HG03457 (cell line): ENCODE data around the gene PLCB4.

Source experiments
- ATAC-seq: cut with Tn5 transposase; IDR thresholded peaks from one replicate; pipeline ENCODE4 v1.9.1; 2021; ENCODE audit warnings: moderate number of reproducible peaks; ENCODE audit not compliant: unreplicated experiment

The PLCB4 gene

DNA sequence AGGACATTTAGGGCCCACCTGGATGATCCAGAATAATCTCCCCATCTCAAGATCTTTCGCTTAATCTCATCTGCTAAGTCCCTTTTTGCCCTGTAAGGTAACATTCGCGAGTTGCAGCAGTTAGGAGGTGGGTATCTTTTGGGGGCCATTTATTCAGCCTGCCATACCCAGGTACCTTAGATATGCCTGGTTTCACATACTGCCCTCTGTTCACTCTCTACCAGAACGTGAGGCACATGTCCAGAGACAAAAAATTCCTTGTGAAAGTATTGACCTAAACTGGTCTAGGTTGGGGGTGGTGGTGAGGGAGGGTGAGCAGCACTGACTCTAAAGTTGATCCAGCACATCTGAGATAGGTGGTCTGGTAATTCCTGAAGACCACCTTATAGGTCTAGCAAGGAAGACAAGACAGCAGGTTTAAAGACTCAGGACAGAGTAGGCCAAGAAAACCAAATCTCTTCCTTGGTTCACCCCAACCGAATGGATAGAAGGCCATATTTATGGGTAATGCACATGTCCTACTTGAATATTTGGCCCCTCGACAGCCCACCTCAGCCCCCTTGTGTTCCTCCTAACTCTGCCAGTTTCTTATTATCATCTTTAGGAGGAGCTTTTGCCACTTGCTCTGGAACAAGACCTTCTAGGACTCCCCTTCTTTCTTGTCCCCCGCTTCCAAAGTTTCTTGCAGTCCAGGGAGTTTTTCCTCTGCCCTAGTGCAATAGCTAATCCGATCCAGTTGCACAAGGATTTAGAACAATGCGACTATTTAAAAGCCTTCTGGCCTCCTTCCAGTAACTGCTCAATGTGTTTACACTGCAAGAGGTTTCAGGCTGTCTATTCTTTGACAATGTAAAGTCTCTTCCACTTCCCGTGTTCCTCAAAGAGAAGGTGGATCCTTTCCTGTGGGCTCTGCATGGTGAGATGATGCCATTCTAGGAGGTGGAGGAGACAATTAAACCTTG, 232.5 kb downstream of the PLCB4 start:
- no peak for ATAC-seq

DNA sequence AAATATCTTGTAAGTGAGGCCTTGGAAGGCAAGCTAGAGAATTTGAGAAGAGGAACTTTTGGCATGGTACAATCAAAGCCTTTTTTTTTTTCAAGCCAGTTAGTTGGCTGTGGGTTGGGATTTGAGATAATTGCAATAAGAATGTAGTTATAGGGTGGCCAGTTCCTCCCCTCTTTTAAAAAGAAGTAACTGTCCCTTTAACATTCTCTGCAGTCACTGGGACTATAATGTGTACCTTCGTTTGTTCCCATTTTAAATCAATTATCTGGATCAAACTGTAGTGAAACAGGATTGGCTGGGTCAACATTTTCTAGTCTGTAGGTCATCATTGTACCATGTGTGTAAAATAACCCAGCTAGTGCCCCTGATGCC, 233.2 kb downstream of the PLCB4 start:
- no peak for ATAC-seq

DNA sequence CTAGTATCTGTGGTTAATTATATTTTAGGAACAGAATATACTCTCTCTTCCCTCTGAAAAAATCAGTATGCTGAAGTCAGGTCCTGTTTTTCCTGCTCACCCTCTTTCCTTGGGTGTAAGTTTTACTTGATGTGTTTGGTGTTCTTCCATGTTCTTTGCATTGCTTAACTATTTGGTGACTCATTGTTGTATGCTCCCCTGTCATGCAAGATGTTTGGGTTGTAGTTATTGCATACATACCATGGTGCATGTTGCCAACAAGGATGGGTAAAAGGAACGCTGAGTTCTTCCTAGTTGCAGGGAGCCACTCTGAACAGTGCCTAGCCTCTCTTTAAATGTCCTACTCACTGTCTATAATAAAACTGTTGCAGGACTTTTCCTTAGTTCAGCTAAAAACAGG, 237.6 kb downstream of the PLCB4 start:
- ATAC-seq, result no peak

DNA sequence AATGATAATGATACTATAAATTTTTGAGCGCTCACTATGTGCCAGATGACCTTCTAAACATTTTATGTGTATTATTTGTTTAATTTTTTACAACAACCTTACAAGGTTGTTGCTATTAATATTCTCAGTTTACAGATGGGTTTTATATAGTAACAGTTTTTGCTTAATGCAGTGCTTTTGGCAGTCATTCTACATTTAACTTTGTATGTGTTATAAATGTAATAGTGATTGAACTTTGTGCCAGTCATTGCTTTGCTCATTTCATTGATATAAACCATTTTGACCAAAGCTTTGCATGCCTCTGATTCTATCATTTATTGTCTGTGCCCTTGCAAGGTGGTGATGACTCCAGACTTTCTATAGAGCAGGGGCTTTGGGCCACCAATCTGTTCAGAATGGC, 239.2 kb downstream of the PLCB4 start:
- no peak for ATAC-seq

DNA sequence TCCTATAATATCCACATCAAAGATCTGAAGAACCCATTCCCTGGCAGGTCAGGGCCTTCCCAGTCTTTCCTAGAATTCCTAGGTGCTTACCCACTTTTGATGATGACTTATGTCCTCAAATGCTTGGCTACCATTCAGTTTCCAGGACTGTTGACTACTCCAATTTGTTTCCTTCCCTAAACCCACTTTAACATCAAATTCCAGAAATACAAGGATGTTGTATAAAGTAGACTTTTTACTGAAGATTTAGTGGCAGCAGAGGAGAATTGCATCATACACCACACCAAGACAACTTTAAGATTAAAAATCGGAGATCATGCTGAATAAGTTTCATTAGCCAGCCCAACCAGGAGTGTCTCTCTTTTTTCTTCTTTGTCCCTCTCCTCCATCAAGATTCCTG, 242.2 kb downstream of the PLCB4 start:
- ATAC-seq, result no peak

DNA sequence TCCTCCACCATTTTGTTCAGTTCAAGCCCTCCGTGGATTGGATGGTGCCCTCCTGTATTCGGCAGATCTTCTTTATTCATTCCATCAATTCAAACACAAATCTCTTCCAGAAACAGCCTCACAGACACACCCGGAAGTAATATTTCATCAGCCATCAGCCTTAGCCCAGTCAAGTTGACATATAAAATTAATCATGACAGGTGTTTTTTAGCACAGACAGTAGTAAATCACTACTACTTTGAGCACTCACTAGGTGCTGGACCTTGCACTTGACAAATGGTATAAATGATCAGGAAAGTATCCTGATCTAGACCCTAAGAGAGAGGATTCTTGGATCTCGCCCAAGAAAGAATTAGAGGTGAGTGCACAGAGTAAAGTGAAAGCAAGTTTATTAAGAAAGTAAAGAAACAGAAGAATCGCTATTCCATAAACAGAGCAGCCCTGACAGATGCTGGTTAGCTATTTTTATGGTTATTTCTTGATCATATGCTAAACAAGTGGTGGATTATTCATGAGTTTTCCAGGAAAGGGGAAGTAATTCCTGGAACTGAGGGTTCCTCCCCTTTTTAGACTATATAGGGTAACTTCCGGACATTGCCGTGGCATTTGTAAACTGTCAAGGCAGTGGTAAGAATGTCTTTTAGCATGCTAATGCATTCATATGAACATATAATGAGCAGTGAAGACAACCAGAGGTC, 250.9 kb downstream of the PLCB4 start:
- no peak for ATAC-seq

DNA sequence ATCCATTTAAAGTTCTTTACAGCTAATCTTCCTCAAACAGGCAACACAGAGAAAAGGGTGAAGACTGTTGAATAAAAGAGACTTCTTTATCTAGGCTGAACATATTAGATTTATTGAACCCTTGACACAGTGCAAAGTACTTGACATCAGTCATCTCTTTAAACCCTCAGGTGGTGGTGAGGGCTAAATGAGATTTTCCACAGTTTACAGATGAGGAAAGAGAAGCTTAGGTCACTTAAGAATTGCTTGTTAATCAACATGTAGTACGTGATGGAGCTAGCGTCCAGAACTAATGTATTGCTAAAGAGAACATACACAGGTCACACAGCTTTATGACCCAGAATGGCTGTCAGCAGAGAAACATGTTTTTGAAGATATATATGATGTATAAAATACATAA, 252.1 kb downstream of the PLCB4 start:
- ATAC-seq, result no peak

DNA sequence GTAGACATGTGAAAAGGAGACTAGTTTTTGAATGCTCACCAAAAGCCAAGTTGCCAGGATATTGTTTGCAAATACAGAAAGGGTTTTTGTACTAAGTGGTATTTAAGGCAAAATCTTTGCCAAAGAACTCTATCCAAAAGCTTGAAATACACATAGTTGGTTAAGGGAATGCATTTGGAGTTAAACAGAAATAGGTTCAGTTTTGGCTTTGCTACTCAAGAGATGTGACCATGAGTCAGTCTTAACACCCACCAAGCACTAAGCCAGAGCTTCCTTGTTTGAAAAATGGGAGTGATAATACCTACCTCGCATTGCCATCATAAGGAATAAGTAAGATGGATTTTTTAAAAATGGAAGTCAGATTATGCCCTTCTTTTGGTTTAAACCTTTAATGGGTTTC, 253.8 kb downstream of the PLCB4 start:
- no peak for ATAC-seq

DNA sequence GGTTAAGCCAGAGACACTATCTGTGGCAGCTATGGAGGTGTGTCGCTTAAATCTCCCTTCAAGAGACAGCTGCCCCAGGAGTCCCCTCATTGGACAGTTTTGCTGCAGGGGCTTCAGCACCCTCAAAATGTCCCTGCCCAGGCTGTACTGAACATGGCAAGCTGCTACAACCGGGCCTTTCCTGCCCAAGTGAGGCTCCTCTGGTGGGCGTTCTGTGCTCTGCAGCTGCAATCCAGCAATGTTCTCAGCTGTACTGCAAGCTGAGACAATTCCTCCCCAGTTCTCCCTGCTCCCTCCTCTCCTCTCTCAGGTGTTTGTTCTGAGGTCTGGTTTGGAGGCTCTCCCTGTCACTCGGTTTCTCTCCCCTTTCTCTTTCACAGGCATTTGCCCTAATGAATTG, 254.7 kb downstream of the PLCB4 start:
- no peak for ATAC-seq

DNA sequence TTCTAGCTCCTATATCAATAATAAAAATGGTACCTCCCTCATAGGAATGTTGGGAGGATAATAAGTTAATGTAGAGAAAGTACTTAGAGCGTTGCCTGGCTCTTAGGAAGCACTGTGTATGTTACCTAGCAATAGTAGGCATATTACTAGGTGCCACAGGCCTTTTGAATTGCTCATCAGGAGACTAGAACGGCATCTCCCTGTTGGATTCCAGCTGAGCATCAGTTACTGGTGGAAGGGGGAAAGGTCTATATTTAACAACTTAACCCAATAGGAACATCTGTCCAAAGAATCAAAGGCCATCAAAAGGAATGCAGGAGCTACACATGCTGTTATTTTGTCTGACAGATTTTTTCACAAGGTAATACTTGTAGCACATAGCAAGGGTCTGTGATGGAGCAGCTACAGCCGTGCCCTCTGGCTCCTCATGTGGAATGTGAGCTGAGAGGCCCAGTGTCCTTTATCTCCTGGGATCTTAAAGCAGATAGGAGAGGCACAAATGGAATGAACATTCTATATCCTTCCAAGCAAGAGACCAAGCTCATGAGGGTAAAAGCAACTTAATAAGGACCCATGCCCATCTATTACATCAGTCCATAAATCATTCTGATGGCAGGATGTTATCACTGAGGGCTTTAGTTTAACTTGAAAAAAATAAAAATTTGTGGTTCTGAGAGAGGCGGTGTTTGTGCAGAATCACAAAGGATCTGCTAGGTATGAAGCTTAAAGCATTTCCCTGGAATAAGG, 260.6 kb downstream of the PLCB4 start:
- ATAC-seq, result no peak

DNA sequence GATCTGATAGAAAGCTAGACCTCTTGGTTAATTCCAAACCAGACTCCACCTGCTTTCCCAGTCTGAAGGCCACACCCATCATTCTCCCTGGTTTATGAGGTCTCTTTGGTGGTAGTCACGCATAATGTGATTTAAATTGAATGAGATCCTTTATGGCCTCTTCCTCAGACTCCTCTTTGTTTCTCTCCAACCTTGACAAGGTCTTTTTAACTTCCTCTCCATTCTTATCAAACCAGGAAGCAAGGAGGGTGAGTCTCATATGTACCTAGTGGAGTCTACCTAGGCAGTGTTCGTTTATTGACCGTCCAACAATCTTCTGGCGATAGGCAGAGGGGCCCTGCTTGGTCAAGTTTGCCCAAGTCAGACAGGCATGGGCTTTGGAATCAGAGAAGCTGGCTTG, 261.3 kb downstream of the PLCB4 start:
- ATAC-seq, result no peak

DNA sequence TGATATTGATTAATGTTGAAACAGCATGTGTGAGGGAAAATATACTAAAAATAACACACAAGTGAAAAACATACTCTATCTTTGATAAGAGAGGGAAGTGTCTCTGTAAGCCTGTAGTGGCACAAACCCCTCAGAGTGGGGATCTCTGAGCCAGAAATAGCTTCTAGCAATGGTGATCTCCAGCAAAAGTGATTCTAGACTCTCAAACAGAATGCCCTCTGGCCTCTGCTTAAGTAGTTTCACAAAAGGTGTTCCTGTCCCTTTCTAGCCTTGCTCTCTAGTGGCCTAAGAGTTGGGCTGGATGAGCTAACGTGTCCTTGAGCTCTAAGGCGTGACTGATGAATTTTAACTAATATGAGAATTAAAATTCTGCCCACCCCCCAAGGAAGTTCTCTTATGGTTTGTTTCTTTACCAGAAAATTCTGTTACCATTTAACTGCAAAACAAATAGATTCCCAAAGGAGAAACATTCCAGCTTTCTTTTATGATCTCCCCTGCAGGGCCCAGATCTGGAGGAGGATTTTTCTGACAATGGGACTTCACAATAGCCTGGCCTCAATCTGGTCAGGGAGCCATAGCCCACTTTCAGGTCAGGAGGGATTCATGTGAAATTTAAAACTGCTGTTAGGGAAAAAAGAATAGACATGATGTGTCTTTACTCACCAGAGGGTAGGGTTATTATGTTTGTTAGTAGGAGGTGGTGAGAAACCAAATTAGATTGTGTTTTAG, 263.0 kb downstream of the PLCB4 start:
- no peak for ATAC-seq

DNA sequence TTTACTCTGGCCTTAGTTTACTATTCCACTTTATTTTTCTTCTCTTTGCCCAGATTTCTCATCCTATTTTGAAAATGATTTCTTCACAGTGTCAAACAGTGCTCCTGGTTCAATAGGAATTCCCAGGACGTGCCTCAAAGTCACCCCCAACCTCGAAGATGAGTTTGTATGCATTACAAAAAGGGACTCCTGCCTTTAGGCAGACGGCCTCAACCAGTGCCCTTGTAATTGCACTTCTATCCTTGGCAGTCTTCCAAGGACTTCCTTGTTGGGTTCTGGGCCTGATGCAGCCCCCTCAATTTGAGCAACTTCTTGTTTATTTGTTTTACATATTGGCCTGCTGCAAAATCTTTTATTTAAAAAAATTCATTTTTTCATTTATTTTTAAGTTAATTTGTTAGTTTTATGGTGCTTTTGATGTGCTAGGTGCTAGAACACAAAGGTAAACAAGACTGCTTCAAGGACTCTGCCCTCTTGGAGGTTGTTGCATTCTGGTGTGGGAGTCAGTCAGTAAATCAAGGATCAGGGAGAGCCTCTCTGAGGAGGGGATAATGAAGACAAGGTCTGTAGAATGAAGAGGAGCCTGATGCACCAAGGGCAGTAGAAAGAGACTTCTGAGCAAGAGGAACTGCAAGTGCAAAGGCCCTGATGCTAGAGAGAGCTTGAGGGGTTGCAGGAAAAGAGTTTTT, 264.0 kb downstream of the PLCB4 start:
- ATAC-seq, result no peak

DNA sequence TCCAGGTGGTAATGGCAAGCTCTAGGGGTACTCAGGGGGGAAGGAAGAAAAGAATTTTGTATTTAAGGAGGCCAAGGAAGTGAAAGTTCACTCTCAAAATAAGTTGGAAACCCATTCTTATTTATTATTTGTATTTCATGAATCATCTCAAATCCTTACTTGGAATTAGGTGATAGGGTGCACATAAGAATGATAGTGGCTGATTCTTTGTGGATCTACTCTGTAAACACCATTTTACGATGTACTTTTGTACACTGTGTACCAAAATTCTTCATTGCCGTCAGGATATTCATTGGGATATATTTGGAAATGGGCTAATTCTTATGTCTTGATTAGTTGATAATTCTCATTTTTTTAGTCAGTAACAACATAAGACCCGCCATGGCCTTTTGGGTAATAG, 266.0 kb downstream of the PLCB4 start:
- ATAC-seq, result no peak

DNA sequence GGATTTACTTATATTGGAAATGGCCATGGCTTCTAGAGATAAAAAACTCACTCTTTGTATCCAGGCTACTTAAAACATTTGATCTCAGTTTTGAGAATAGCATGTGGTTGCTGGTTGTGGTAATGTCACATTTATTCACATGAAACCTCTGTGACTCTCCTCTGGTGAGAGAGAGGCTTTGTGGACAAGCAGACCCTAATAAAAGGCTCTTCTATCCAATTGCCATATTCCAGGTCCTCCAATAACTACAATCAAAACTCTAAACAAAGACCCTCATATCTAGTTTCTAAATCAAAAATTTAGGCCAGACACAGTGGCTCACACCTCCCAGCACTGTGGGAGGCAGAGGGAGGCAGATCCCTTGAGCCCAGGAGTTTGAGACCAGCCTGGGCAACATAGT, 269.2 kb downstream of the PLCB4 start:
- ATAC-seq, result no peak

DNA sequence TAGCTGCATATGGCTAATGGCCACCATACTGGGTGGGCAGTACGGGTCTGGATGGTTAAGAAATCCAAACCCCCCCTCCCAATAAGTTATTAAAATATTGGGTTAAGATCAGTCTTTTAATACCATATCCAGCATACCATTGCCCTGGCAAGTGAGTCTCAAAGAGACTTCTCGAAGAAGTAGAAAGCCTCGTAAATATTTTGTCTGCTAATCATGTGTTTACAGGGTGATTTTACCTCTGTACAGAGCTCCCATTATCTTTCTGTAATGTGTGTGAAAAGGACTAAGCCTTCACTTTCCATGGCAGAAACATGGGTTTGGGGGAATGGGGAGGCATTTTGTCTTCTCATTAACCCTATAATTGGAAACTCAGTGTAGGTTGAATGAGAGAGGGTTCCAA, 270.8 kb downstream of the PLCB4 start:
- ATAC-seq, result no peak

DNA sequence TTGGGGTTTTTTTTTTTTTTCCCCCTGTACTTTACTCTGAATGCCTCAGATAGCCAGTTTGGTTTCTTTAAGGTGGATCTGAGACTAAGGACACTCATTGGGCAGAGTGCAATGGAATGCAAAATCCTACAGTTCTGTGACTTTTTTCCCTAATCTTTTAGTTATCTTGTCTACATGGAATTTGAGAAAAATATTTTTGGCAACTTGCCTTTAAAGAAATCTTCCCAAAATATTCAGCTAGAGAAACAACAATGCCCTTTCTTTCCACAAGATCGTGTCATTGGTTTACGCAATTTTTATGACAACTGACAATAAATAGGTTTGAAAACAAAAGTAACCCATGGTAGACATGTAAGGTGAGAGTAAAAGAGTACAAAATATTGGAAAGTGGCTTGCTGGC, 273.8 kb downstream of the PLCB4 start:
- ATAC-seq, result no peak

DNA sequence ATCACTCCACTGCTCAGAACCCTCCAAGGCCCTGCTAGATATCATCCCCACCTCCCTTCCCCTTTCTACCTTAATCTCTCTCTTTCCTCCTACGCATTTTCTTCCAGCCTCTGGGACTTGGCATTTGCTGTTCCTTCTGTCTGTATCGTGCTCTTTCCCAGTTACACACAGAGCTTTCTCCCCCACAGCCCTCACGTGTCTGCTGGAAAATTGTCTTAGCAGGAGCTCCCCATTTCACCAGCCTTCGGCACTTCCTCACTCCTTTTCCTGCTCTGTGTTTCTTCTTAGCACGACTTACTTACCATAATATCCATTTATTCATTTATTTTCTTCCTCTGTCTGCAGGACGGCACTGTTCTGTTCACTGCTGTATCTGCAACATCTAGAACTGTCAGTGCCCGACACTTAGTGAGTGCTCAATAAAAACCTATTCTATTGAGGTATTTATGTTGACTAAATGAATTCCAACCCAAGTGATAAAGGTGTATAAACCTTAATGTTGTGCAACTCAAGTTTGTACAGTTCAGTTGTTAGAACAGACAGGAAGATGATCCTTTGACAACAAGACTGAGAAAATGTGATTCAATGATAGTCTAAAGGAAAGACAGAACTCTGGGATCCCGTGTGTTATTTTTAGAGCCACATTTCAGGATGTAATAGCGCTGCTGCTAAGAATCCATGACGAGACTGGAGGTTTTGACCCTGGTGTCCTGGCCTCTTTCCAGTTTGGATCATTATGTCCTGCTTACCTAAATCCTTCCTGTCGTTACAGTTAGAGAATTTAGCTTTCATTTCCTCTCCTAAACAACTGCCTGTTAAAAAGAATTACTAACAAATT, 275.4 kb downstream of the PLCB4 start:
- no peak for ATAC-seq

DNA sequence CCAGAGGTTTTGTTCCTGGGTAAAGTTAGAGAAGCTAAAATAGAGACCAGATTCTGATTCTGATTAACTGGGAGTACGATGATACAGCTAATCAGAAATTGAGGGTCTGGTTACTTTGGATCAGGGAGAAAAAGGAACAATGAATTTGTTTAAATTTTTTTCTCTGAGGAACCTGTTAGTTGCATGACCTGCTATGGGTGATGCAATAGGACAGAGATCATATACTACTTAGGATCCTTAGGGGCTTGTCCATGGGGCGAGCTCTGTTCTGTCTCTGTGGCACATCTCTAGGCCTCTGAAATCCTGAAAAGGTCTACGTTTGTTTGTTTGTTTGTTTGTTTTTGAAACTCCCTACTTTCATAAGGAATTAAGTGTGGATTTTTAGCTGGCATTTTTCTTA, 279.4 kb downstream of the PLCB4 start:
- no peak for ATAC-seq

DNA sequence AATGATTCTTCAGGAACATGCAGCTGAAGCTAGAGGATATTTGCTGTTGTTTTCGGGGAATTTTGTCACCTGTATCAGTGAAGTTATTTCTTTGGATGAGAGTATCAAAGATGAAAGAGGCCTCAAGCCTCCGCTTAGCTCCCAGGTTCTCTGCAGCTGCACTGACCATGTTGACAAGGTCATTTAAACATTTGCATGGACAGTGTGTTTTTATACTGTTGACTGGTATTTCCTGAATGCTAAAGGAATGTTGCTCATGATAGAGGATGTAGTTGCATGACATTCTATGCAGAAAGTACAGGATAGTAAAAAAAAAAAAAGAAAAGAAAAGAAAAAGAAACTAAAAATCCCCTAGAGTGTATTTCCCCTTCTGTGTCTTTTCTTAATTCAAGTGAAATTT, 279.9 kb downstream of the PLCB4 start:
- no peak for ATAC-seq
